T-cell (primary cell): ENCODE results near the gene ZC3H13. TPM values are rescaled to one million over a fixed set of nuclear protein-coding genes. Genes with fewer than 3 reads are reported as not detected.

Experiments used
- ATAC-seq, 4 experiments: fragments of 200-7000 bp in 3 of 4; fragments of 150-1000 bp in 1 of 4; cut with Tn5 transposase; replicated peaks in 1 of 4; 1 replicate in 3 of 4; 2 replicates in 1 of 4; pipeline ENCODE4 v1.10.0; 2021; ENCODE audit warnings: moderate library complexity in 3 of 4, mild to moderate bottlenecking in 2 of 4, moderate number of reproducible peaks in 1 of 4
- CTCF ChIA-PET, 2 donors: fragments of 300-600 bp; sonication (Branson Sonifier 250); formaldehyde crosslinking; loops; one replicate each; lab custom pipeline; 2022; ENCODE audit warnings: antibody characterized with exemption in 2 of 2; lab: Charles Lee
- POLR2A ChIA-PET, 2 donors: fragments of 300-600 bp; sonication (Branson Sonifier 250); formaldehyde crosslinking; loops; one replicate each; lab custom pipeline; 2022; ENCODE audit warnings: antibody characterized with exemption in 2 of 2; lab: Charles Lee
- DNase-seq, 35 experiments: peaks; one replicate each; pipeline versions ENCODE4 v3.0.0 to v3.0.0-alpha.2; 2013 to 2023
- H3K27ac ChIP-seq: one replicate; pipeline ENCODE4 v1.5.1; 2013; ENCODE audit warnings: low read length
- H3K27me3 ChIP-seq, 2 experiments: replicated peaks in 1 of 2; 1 replicate in 1 of 2; 2 replicates in 1 of 2; pipeline versions ENCODE4 v1.6.1 to v1.7.0; 2013; ENCODE audit warnings: low read length in 1 of 2, mixed read lengths in 1 of 2; ENCODE audit not compliant: control insufficient read depth in 2 of 2, insufficient read depth in 2 of 2; ENCODE audit errors: extremely low read depth in 1 of 2
- H3K36me3 ChIP-seq, 2 donors: 1 replicate in 1 of 2; 2 replicates in 1 of 2; pipeline versions ENCODE4 v1.6.1 to v1.7.0; 2013; ENCODE audit warnings: low read length in 1 of 2; ENCODE audit not compliant: control insufficient read depth in 2 of 2, insufficient read depth in 1 of 2; ENCODE audit errors: extremely low read depth in 1 of 2
- H3K4me1 ChIP-seq, 2 experiments: 1 replicate in 1 of 2; 2 replicates in 1 of 2; pipeline versions ENCODE4 v1.6.1 to v1.7.0; 2013; ENCODE audit warnings: low read length in 2 of 2, mixed read lengths in 1 of 2; ENCODE audit not compliant: insufficient read depth in 2 of 2, control insufficient read depth in 1 of 2; ENCODE audit errors: extremely low read depth in 1 of 2
- H3K4me3 ChIP-seq, 2 donors: 1 replicate in 1 of 2; 2 replicates in 1 of 2; pipeline versions ENCODE4 v1.5.1 to v1.7.0; 2013; ENCODE audit warnings: mild to moderate bottlenecking in 2 of 2, low read length in 1 of 2, moderate library complexity in 1 of 2; ENCODE audit not compliant: control insufficient read depth in 1 of 2; ENCODE audit errors: extremely low read depth in 1 of 2
- H3K9me3 ChIP-seq: 2 replicates; pipeline ENCODE4 v1.7.0; 2013
- H3K27ac Mint-ChIP-seq, 2 donors: one replicate each; pipeline ENCODE4 v1.8.0; 2020 to 2021; ENCODE audit warnings: mild to moderate bottlenecking in 2 of 2, mixed read lengths in 2 of 2
- H3K27me3 Mint-ChIP-seq, 2 donors: one replicate each; pipeline ENCODE4 v1.8.0; 2021 to 2022; ENCODE audit warnings: mixed read lengths in 2 of 2
- H3K36me3 Mint-ChIP-seq: one replicate; pipeline ENCODE4 v1.8.0; 2021; ENCODE audit warnings: mixed read lengths
- H3K4me1 Mint-ChIP-seq, 3 donors: one replicate each; pipeline ENCODE4 v1.8.0; 2020 to 2022; ENCODE audit warnings: mixed read lengths in 3 of 3, mild to moderate bottlenecking in 1 of 3
- H3K4me3 Mint-ChIP-seq, 3 donors: one replicate each; pipeline ENCODE4 v1.8.0; 2020 to 2022; ENCODE audit warnings: mild to moderate bottlenecking in 3 of 3, mixed read lengths in 3 of 3, moderate library complexity in 3 of 3
- H3K9me3 Mint-ChIP-seq, 3 donors: one replicate each; pipeline ENCODE4 v1.8.0; 2020 to 2022; ENCODE audit warnings: mixed read lengths in 3 of 3
- WGBS: methylation state at CpG from one replicate; pipeline ENCODE4 v1.1.5; 2013; ENCODE audit warnings: missing lambda C conversion rate; ENCODE audit not compliant: insufficient coverage; 5-methylcytosine and 5-hydroxymethylcytosine counted together
- total RNA-seq, 35 experiments: library from RNA in 6 of 35; stranded (reverse) in 6 of 35; fragments of 120-200 nt in 1 of 35; gene quantifications; one replicate each; pipeline versions ENCODE4 v1.2.1 to v1.2.4 and lab custom pipeline; 2013 to 2026

Gene ZC3H13
- total RNA-seq, 5 donors from 2014 or later (not counting 1 experiment from before 2014, with no cell fraction given): 41.9 to 61.5 (median 58.4) TPM

- no peaks in the 10 kb centered on the region for H3K4me1 ChIP-seq
- H3K9me3 ChIP-seq: peaks cover 5% of the 10 kb centered on the region
- Mint-ChIP-seq H3K36me3 (peaks cover 77% of the 10 kb centered on the region), H3K4me1 (peaks cover 33 to 39% (median 37%) of the 10 kb centered on the region in 3 donors), H3K27me3 (no peaks in the 10 kb centered on the region), H3K4me3 (no peak overlapping the region), H3K9me3 (peaks cover 0 to 16% (median 3%) of the 10 kb centered on the region in 3 donors), H3K27ac (no peak overlapping the region)
- H3K27me3 ChIP-seq: no peaks in the 10 kb centered on the region
- ATAC-seq (no peak), DNase-seq (no peak)
- no peak overlapping the region for H3K4me3 ChIP-seq
- ChIA-PET POLR2A (no interaction called here), CTCF (no interaction called here)
- no peak overlapping the region for H3K27ac ChIP-seq
- peaks cover 0 to 15% of the 10 kb centered on the region in 2 donors for H3K36me3 ChIP-seq
These were observed 20.2 kb downstream of the ZC3H13 start for GRCh38 chr13:46032341-46032740.

- Histone ChIP-seq H3K4me1 (no peaks in the 10 kb centered on the region), H3K9me3 (peaks cover 5% of the 10 kb centered on the region), H3K36me3 (peaks cover 0 to 12% of the 10 kb centered on the region in 2 donors), H3K27me3 (no peaks in the 10 kb centered on the region), H3K27ac (no peak overlapping the region), H3K4me3 (no peak overlapping the region)
- Mint-ChIP-seq H3K36me3 (peaks cover 76% of the 10 kb centered on the region), H3K4me3 (no peak overlapping the region), H3K27ac (no peak overlapping the region), H3K4me1 (peaks cover 36 to 40% (median 36%) of the 10 kb centered on the region in 3 donors), H3K9me3 (peaks cover 0 to 16% (median 3%) of the 10 kb centered on the region in 3 donors), H3K27me3 (no peaks in the 10 kb centered on the region)
- DNase-seq: no peak
- ATAC-seq: no peak
- WGBS: no CpG with 5 or more reads among the region's 4 CpGs
- ChIA-PET POLR2A (interaction anchor here in 1 of 2 donors (0.6 kb wide), 2 partner anchors 20 to 106 kb away, joined by 3 to 4 read pairs; no protein-coding TSS in a partner anchor), CTCF (no interaction called here)
These were observed 20.8 kb downstream of the ZC3H13 start for GRCh38 chr13:46031581-46032263.

GRCh38 chr13:46025157-46025556, 27.4 kb downstream of the ZC3H13 start:
- Histone ChIP-seq H3K27ac (no peak overlapping the region), H3K27me3 (no peaks in the 10 kb centered on the region), H3K9me3 (no peaks in the 10 kb centered on the region), H3K4me3 (no peak overlapping the region), H3K4me1 (no peaks in the 10 kb centered on the region), H3K36me3 (peaks cover 3 to 7% of the 10 kb centered on the region in 2 donors)
- H3K9me3 Mint-ChIP-seq: peaks cover 0 to 4% (median 3%) of the 10 kb centered on the region in 3 donors
- H3K36me3 Mint-ChIP-seq: peaks cover 49% of the 10 kb centered on the region
- ChIA-PET POLR2A (interaction anchor here in 1 of 2 donors (0.6 kb wide), 1 partner anchor 34 kb away, joined by 3 read pairs; no protein-coding TSS in a partner anchor), CTCF (no interaction called here)
- H3K27ac Mint-ChIP-seq: no peak overlapping the region
- no peak for DNase-seq
- no peak for ATAC-seq
- no CpG with 5 or more reads among the region's 4 CpGs for WGBS
- no peaks in the 10 kb centered on the region for H3K27me3 Mint-ChIP-seq
- H3K4me3 Mint-ChIP-seq: no peak overlapping the region
- H3K4me1 Mint-ChIP-seq: peaks cover 20 to 22% (median 22%) of the 10 kb centered on the region in 3 donors

GRCh38 chr13:46022481-46022880, 30.1 kb downstream of the ZC3H13 start:
- ATAC-seq (no peak), DNase-seq (no peak)
- peaks cover 4 to 8% (median 6%) of the 10 kb centered on the region in 3 donors for H3K4me1 Mint-ChIP-seq
- peaks cover 3 to 33% of the 10 kb centered on the region in 2 donors for H3K36me3 ChIP-seq
- no CpG with 5 or more reads among the region's 2 CpGs for WGBS
- H3K4me3 ChIP-seq: no peak overlapping the region
- no peak overlapping the region for H3K27ac ChIP-seq
- H3K27me3 ChIP-seq: no peaks in the 10 kb centered on the region
- H3K27ac Mint-ChIP-seq: no peak overlapping the region
- ChIA-PET POLR2A (no interaction called here), CTCF (no interaction called here)
- H3K4me3 Mint-ChIP-seq: no peak overlapping the region
- no peaks in the 10 kb centered on the region for H3K4me1 ChIP-seq
- H3K36me3 Mint-ChIP-seq: peaks cover 37% of the 10 kb centered on the region
- no peaks in the 10 kb centered on the region for H3K9me3 ChIP-seq
- H3K9me3 Mint-ChIP-seq: no peaks in the 10 kb centered on the region
- no peaks in the 10 kb centered on the region for H3K27me3 Mint-ChIP-seq

GRCh38 chr13:46016216-46016615, 36.3 kb downstream of the ZC3H13 start:
- no peaks in the 10 kb centered on the region for H3K9me3 ChIP-seq
- ChIA-PET CTCF (no interaction called here), POLR2A (no interaction called here)
- H3K4me3 Mint-ChIP-seq: no peak overlapping the region
- H3K27me3 ChIP-seq: no peaks in the 10 kb centered on the region
- DNase-seq: no peak
- peaks cover 42% of the 10 kb centered on the region for H3K36me3 Mint-ChIP-seq
- no peaks in the 10 kb centered on the region for H3K4me1 ChIP-seq
- no peak for ATAC-seq
- H3K9me3 Mint-ChIP-seq: no peaks in the 10 kb centered on the region
- H3K27ac ChIP-seq: no peak overlapping the region
- H3K27ac Mint-ChIP-seq: no peak overlapping the region
- no peaks in the 10 kb centered on the region for H3K27me3 Mint-ChIP-seq
- no peak overlapping the region for H3K4me3 ChIP-seq
- peaks cover 0 to 2% (median 0%) of the 10 kb centered on the region in 3 donors for H3K4me1 Mint-ChIP-seq
- H3K36me3 ChIP-seq: peaks cover 0 to 46% of the 10 kb centered on the region in 2 donors

- no peak overlapping the region for H3K4me3 Mint-ChIP-seq
- H3K4me1 Mint-ChIP-seq: peaks cover 0 to 2% (median 0%) of the 10 kb centered on the region in 3 donors
- Histone ChIP-seq H3K27ac (no peak overlapping the region), H3K36me3 (peaks cover 0 to 53% of the 10 kb centered on the region in 2 donors), H3K27me3 (no peaks in the 10 kb centered on the region), H3K4me3 (no peak overlapping the region), H3K9me3 (no peaks in the 10 kb centered on the region), H3K4me1 (no peaks in the 10 kb centered on the region)
- WGBS: no CpG with 5 or more reads among the region's 3 CpGs
- no peaks in the 10 kb centered on the region for H3K27me3 Mint-ChIP-seq
- H3K36me3 Mint-ChIP-seq: peaks cover 44% of the 10 kb centered on the region
- POLR2A ChIA-PET: no interaction called here
- H3K9me3 Mint-ChIP-seq: no peaks in the 10 kb centered on the region
- DNase-seq (no peak), ATAC-seq (no peak)
- CTCF ChIA-PET: no interaction called here
- H3K27ac Mint-ChIP-seq: no peak overlapping the region
These were observed 37.2 kb downstream of the ZC3H13 start for GRCh38 chr13:46015366-46015765.
